ENCODE data around the gene TEKTIP1. TPM values are rescaled to one million over a fixed set of nuclear protein-coding genes. Genes with fewer than 3 reads are reported as not detected.

Gene TEKTIP1
- polyA plus RNA-seq, 1 donor = 3.2 TPM

- peaks cover 10% of the 10 kb centered on the region for H3K4me1 ChIP-seq (ENCODE audit: control insufficient read depth, insufficient read depth, low read length)
- H3K4me3 ChIP-seq (ENCODE audit: low read length) = no peak overlapping the region
- H3K36me3 ChIP-seq (ENCODE audit: control insufficient read depth, insufficient read depth, low read length) = peaks cover 45% of the 10 kb centered on the region
Measured at GRCh38 chr19:3508771-3509535, 30.0 kb upstream of the TEKTIP1 start.

DNA sequence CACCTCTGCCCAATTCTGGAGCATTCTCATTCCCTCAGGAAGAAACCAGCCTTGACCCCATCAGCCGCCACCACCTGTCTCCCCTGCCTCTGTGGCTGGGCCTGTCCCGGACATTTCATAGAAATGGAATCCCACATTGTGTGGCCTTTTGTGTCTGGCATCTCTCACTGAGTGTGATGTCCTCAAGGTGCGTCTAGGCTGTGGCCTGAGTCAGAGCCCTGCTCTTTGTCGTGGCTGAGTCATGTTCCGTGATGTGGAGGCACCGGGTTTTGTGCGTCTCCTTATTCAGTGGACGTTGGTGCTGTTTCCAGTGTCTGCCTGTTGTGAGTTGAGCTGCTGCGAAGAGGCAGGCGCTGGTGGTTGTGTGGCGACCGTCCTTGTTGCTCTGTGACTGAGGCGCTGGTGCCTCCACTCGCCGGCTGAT lies 29.4 kb upstream of the TEKTIP1 start:
- Histone ChIP-seq H3K9me3 (ENCODE audit: control insufficient read depth, low read depth, low read length) (no peaks in the 10 kb centered on the region), H3K27me3 (ENCODE audit: control insufficient read depth, insufficient read depth, low read length) (no peaks in the 10 kb centered on the region), H3K36me3 (ENCODE audit: control insufficient read depth, insufficient read depth, low read length) (peaks cover 48% of the 10 kb centered on the region), H3K4me3 (ENCODE audit: low read length) (no peak overlapping the region), H3K4me1 (ENCODE audit: control insufficient read depth, insufficient read depth, low read length) (peaks cover 10% of the 10 kb centered on the region), H3K27ac (ENCODE audit: low read length) (no peak overlapping the region)
- WGBS (ENCODE audit: insufficient coverage, low lambda C conversion rate) = no CpG with 5 or more reads among the region's 15 CpGs
- DNase-seq = no peak

More at GRCh38 chr19:3508771-3509535, 30.0 kb upstream of the TEKTIP1 start:
- Histone ChIP-seq H3K27ac (ENCODE audit: low read length) (no peak overlapping the region), H3K27me3 (ENCODE audit: control insufficient read depth, insufficient read depth, low read length) (no peaks in the 10 kb centered on the region), H3K9me3 (ENCODE audit: control insufficient read depth, low read depth, low read length) (no peaks in the 10 kb centered on the region)
- no peak for DNase-seq
- WGBS (ENCODE audit: insufficient coverage, low lambda C conversion rate) = 88% methylated on average over 8 of the region's 23 CpGs

- peaks cover 52% of the 10 kb centered on the region for H3K36me3 ChIP-seq (ENCODE audit: control insufficient read depth, insufficient read depth, low read length)
- WGBS (ENCODE audit: insufficient coverage, low lambda C conversion rate) = no CpG with 5 or more reads among the region's 22 CpGs
- H3K4me3 ChIP-seq (ENCODE audit: low read length) = no peak overlapping the region
- DNase-seq = no peak
- no peaks in the 10 kb centered on the region for H3K27me3 ChIP-seq (ENCODE audit: control insufficient read depth, insufficient read depth, low read length)
- H3K9me3 ChIP-seq (ENCODE audit: control insufficient read depth, low read depth, low read length) = no peaks in the 10 kb centered on the region
- H3K4me1 ChIP-seq (ENCODE audit: control insufficient read depth, insufficient read depth, low read length) = peaks cover 10% of the 10 kb centered on the region
- no peak overlapping the region for H3K27ac ChIP-seq (ENCODE audit: low read length)
Measured at GRCh38 chr19:3510727-3511126, 28.2 kb upstream of the TEKTIP1 start.

GRCh38 chr19:3511506-3512251 lies 27.3 kb upstream of the TEKTIP1 start:
- Histone ChIP-seq H3K27ac (ENCODE audit: low read length) (no peak overlapping the region), H3K9me3 (ENCODE audit: control insufficient read depth, low read depth, low read length) (no peaks in the 10 kb centered on the region), H3K36me3 (ENCODE audit: control insufficient read depth, insufficient read depth, low read length) (peaks cover 52% of the 10 kb centered on the region), H3K27me3 (ENCODE audit: control insufficient read depth, insufficient read depth, low read length) (no peaks in the 10 kb centered on the region), H3K4me3 (ENCODE audit: low read length) (no peak overlapping the region), H3K4me1 (ENCODE audit: control insufficient read depth, insufficient read depth, low read length) (peaks cover 10% of the 10 kb centered on the region)
- DNase-seq = no peak
- no CpG with 5 or more reads among the region's 26 CpGs for WGBS (ENCODE audit: insufficient coverage, low lambda C conversion rate)

DNA sequence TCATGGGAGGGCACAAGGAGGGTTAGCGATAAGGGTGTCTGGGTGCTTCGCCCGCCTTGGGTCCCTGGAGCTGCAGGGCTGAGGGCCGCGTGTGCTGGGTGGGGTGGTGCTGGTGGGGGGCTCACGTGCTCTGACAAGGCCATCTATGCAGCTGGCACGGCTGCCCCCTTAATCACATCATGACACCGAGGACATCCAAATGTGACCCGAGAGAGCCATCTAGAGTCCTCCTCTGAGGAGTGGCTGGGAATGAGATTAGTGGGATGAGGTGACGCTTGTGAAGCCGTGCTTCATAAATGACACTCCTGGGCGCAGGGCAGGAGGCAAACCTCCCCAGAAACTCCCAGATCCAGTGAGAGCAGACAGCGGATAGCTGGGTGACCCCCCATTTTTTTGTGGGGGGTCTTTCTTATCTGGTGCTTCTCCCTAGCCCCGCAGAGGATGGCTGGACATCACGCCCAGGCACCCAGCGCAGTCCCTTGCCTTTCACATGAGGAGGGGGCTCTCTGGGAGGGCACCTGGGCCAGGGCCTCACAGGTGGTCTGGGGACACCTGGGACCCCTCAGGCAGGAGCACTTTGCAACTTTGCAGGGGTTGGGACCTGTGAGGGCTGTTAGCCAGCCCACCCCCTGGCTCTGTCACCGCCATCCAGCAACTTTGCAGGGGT lies 26.3 kb upstream of the TEKTIP1 start:
- H3K36me3 ChIP-seq (ENCODE audit: control insufficient read depth, insufficient read depth, low read length) = peaks cover 52% of the 10 kb centered on the region
- WGBS (ENCODE audit: insufficient coverage, low lambda C conversion rate) = 73% methylated on average over 2 of the region's 17 CpGs
- no peak for DNase-seq
- no peak overlapping the region for H3K4me3 ChIP-seq (ENCODE audit: low read length)
- H3K27me3 ChIP-seq (ENCODE audit: control insufficient read depth, insufficient read depth, low read length) = no peaks in the 10 kb centered on the region
- no peak overlapping the region for H3K27ac ChIP-seq (ENCODE audit: low read length)
- H3K4me1 ChIP-seq (ENCODE audit: control insufficient read depth, insufficient read depth, low read length) = peaks cover 4% of the 10 kb centered on the region
- no peaks in the 10 kb centered on the region for H3K9me3 ChIP-seq (ENCODE audit: control insufficient read depth, low read depth, low read length)

DNA sequence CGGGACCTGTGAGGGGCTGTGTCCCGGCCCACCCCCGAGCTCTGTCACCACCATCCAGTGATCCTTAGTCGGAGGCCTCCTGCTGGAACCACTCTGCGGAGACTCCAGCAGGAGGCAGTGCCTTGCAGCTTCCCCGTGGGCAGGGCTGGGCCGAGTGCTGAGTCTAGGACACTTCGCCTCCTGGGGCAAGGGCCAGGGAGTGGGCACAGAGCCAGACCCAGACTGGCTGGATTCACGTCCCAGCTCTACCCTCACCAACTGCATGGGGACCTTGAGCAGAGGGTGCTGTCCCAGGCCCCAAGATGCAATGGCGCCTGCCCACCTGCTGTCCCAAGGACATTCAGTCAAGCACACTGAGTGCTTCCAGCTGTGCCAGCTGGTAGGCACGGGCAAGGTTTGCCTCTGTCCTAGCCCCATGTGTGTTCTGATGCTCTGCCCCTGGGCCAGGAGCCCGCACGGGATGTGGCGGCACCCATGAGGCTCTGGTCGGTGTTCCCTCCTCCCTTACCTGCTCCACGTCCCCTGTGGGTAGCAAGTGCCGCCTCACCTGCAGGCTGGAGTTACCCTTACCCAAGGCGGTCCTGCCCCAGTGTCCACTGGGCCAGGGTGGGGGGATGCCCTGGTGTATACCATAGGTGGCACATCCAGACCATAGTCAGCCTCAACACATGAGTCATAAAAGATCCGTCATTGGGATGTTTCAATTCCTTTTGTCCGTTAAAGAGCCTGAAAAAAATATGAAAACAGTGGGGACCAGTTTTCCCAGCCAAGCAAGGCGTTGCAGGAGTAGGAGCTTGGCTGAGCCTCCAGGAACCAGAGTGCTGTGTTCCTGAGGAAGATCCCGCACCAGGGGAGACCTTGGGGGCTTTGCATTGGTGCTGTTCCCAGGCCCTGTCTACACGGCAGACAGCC lies 25.5 kb upstream of the TEKTIP1 start:
- Histone ChIP-seq H3K4me3 (ENCODE audit: low read length) (no peak overlapping the region), H3K36me3 (ENCODE audit: control insufficient read depth, insufficient read depth, low read length) (peaks cover 52% of the 10 kb centered on the region), H3K9me3 (ENCODE audit: control insufficient read depth, low read depth, low read length) (no peaks in the 10 kb centered on the region), H3K4me1 (ENCODE audit: control insufficient read depth, insufficient read depth, low read length) (peaks cover 3% of the 10 kb centered on the region), H3K27me3 (ENCODE audit: control insufficient read depth, insufficient read depth, low read length) (no peaks in the 10 kb centered on the region), H3K27ac (ENCODE audit: low read length) (no peak overlapping the region)
- no CpG with 5 or more reads among the region's 23 CpGs for WGBS (ENCODE audit: insufficient coverage, low lambda C conversion rate)
- no peak for DNase-seq

GRCh38 chr19:3514930-3515329 lies 24.0 kb upstream of the TEKTIP1 start:
- no peak overlapping the region for H3K4me3 ChIP-seq (ENCODE audit: low read length)
- 79% methylated on average over 4 of the region's 12 CpGs for WGBS (ENCODE audit: insufficient coverage, low lambda C conversion rate)

GRCh38 chr19:3515891-3516422 lies 23.0 kb upstream of the TEKTIP1 start:
- Histone ChIP-seq H3K27me3 (ENCODE audit: control insufficient read depth, insufficient read depth, low read length) (no peaks in the 10 kb centered on the region), H3K36me3 (ENCODE audit: control insufficient read depth, insufficient read depth, low read length) (peaks cover 49% of the 10 kb centered on the region), H3K4me3 (ENCODE audit: low read length) (no peak overlapping the region), H3K27ac (ENCODE audit: low read length) (no peak overlapping the region), H3K9me3 (ENCODE audit: control insufficient read depth, low read depth, low read length) (no peaks in the 10 kb centered on the region), H3K4me1 (ENCODE audit: control insufficient read depth, insufficient read depth, low read length) (peaks cover 9% of the 10 kb centered on the region)
- no peak for DNase-seq
- WGBS (ENCODE audit: insufficient coverage, low lambda C conversion rate) = no CpG with 5 or more reads among the region's 15 CpGs

More at GRCh38 chr19:3514930-3515329, 24.0 kb upstream of the TEKTIP1 start:
- DNase-seq = no peak
- Histone ChIP-seq H3K27ac (ENCODE audit: low read length) (no peak overlapping the region), H3K9me3 (ENCODE audit: control insufficient read depth, low read depth, low read length) (no peaks in the 10 kb centered on the region), H3K4me1 (ENCODE audit: control insufficient read depth, insufficient read depth, low read length) (peaks cover under 1% of the 10 kb centered on the region), H3K36me3 (ENCODE audit: control insufficient read depth, insufficient read depth, low read length) (peaks cover 51% of the 10 kb centered on the region), H3K27me3 (ENCODE audit: control insufficient read depth, insufficient read depth, low read length) (no peaks in the 10 kb centered on the region)

DNA sequence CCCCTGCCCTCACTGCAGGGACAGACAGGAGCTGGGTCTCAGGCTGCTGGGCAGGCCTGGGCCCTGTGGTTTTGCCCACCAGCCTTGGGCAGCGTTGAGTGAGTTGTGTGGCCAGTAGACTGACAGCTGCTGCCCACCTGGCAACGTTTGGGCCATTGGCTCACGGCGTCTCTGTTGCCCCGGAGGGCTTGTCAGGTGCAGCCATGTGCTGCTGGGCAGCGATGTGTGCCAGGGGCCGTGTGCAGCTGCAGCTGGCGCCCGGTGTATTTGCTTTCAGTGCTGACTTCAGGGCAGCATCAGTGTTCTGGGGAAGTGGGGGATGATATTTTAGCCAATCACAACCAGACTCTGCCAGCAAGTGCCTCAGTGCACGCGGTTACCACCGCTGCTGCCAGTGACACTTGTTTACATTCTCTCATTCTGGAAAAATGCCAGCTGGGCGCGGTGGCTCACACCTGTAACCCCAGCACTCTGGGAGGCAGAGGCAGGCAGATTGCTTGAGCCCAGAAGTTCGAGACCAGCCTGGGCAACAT lies 22.2 kb upstream of the TEKTIP1 start:
- H3K9me3 ChIP-seq (ENCODE audit: control insufficient read depth, low read depth, low read length) = no peaks in the 10 kb centered on the region
- H3K4me1 ChIP-seq (ENCODE audit: control insufficient read depth, insufficient read depth, low read length) = peaks cover 9% of the 10 kb centered on the region
- H3K27ac ChIP-seq (ENCODE audit: low read length) = no peak overlapping the region
- no peaks in the 10 kb centered on the region for H3K27me3 ChIP-seq (ENCODE audit: control insufficient read depth, insufficient read depth, low read length)
- peaks cover 43% of the 10 kb centered on the region for H3K36me3 ChIP-seq (ENCODE audit: control insufficient read depth, insufficient read depth, low read length)
- no peak overlapping the region for H3K4me3 ChIP-seq (ENCODE audit: low read length)
- no CpG with 5 or more reads among the region's 15 CpGs for WGBS (ENCODE audit: insufficient coverage, low lambda C conversion rate)
- DNase-seq = no peak
